Osteocyte (in vitro differentiated cells): ENCODE results near the gene RIPOR3. TPM values are rescaled to one million over a fixed set of nuclear protein-coding genes. Genes with fewer than 3 reads are reported as not detected.

ENCODE experiments used
- DNase-seq: peaks from one replicate; pipeline ENCODE4 v3.0.0; 2021; ENCODE audit warnings: mixed read lengths; ENCODE audit not compliant: unreplicated experiment; ENCODE audit errors: extremely low spot score
- H3K27ac Mint-ChIP-seq: one replicate; pipeline ENCODE4 v1.8.0; 2021; ENCODE audit warnings: mild to moderate bottlenecking, mixed read lengths; ENCODE audit not compliant: unreplicated experiment
- H3K27me3 Mint-ChIP-seq: one replicate; pipeline ENCODE4 v1.8.0; 2021; ENCODE audit warnings: mixed read lengths; ENCODE audit not compliant: unreplicated experiment
- H3K36me3 Mint-ChIP-seq: one replicate; pipeline ENCODE4 v1.8.0; 2021; ENCODE audit warnings: mixed read lengths; ENCODE audit not compliant: unreplicated experiment
- H3K4me1 Mint-ChIP-seq: one replicate; pipeline ENCODE4 v1.8.0; 2021; ENCODE audit warnings: mixed read lengths; ENCODE audit not compliant: unreplicated experiment
- H3K4me3 Mint-ChIP-seq: one replicate; pipeline ENCODE4 v1.8.0; 2021; ENCODE audit warnings: mild to moderate bottlenecking, moderate library complexity, mixed read lengths; ENCODE audit not compliant: unreplicated experiment
- H3K9me3 Mint-ChIP-seq: one replicate; pipeline ENCODE4 v1.8.0; 2021; ENCODE audit warnings: mixed read lengths; ENCODE audit not compliant: unreplicated experiment
- CTCF ChIP-seq: fragments of 200-600 bp; sonication (generic); IDR thresholded peaks from 2 replicates; pipeline ENCODE4 v1.5.0; 2021; ENCODE audit warnings: antibody characterized with exemption, mild to moderate bottlenecking, moderate library complexity
- total RNA-seq: library from RNA; stranded (reverse); gene quantifications from 2 replicates; pipeline ENCODE4 v1.2.1, GENCODE V29; 2021

RIPOR3 gene
- total RNA-seq, 1 donor from 2014 or later = 0.11 TPM

GRCh38 chr20:50584687-50585086 lies 106.7 kb downstream of the RIPOR3 start:
- TF ChIP-seq CTCF = no peak
- no peak overlapping the region for H3K4me3 Mint-ChIP-seq
- H3K9me3 Mint-ChIP-seq = no peaks in the 10 kb centered on the region
- H3K4me1 Mint-ChIP-seq = peaks cover 5% of the 10 kb centered on the region
- H3K27ac Mint-ChIP-seq = no peak overlapping the region
- H3K27me3 Mint-ChIP-seq = no peaks in the 10 kb centered on the region
- peaks cover 30% of the 10 kb centered on the region for H3K36me3 Mint-ChIP-seq
- DNase-seq = no peak

GRCh38 chr20:50583442-50584150 lies 107.7 kb downstream of the RIPOR3 start:
- H3K36me3 Mint-ChIP-seq = peaks cover 40% of the 10 kb centered on the region
- H3K4me1 Mint-ChIP-seq = peaks cover 5% of the 10 kb centered on the region
- H3K9me3 Mint-ChIP-seq = no peaks in the 10 kb centered on the region
- no peak overlapping the region for H3K4me3 Mint-ChIP-seq
- no peak for DNase-seq
- no peak overlapping the region for H3K27ac Mint-ChIP-seq
- H3K27me3 Mint-ChIP-seq = no peaks in the 10 kb centered on the region
- TF ChIP-seq CTCF = no peak

- Mint-ChIP-seq H3K4me1 (peaks cover 3% of the 10 kb centered on the region), H3K9me3 (no peaks in the 10 kb centered on the region), H3K4me3 (no peak overlapping the region), H3K27ac (no peak overlapping the region), H3K36me3 (peaks cover 44% of the 10 kb centered on the region), H3K27me3 (no peaks in the 10 kb centered on the region)
- no peak for TF ChIP-seq CTCF
- no peak for DNase-seq
Measured at GRCh38 chr20:50582591-50583234, 108.6 kb downstream of the RIPOR3 start.

- peaks cover 47% of the 10 kb centered on the region for H3K36me3 Mint-ChIP-seq
- no peaks in the 10 kb centered on the region for H3K27me3 Mint-ChIP-seq
- no peak overlapping the region for H3K4me3 Mint-ChIP-seq
- DNase-seq = no peak
- no peaks in the 10 kb centered on the region for H3K9me3 Mint-ChIP-seq
- TF ChIP-seq CTCF = no peak
- peaks cover 3% of the 10 kb centered on the region for H3K4me1 Mint-ChIP-seq
- no peak overlapping the region for H3K27ac Mint-ChIP-seq
Measured at GRCh38 chr20:50582092-50582491, 109.2 kb downstream of the RIPOR3 start.

- H3K36me3 Mint-ChIP-seq = peaks cover 47% of the 10 kb centered on the region
- H3K4me1 Mint-ChIP-seq = peaks cover 3% of the 10 kb centered on the region
- no peak overlapping the region for H3K4me3 Mint-ChIP-seq
- no peak overlapping the region for H3K27ac Mint-ChIP-seq
- H3K9me3 Mint-ChIP-seq = no peaks in the 10 kb centered on the region
- TF ChIP-seq CTCF = no peak
- no peak for DNase-seq
- no peaks in the 10 kb centered on the region for H3K27me3 Mint-ChIP-seq
Measured at GRCh38 chr20:50580842-50581544, 110.3 kb downstream of the RIPOR3 start.
